22Rv1 (cell line): ENCODE data around the gene TAF10.

ENCODE experiments used
- ZFX ChIP-seq: fragments of 450-650 bp; IDR thresholded peaks from 2 replicates; pipeline ENCODE4 v1.6.1; 2017; ENCODE audit warnings: antibody characterized with exemption, borderline replicate concordance
- TF ChIP-seq, protein P1 (sequence below): fragments of 450-650 bp; IDR thresholded peaks from 2 replicates; pipeline ENCODE4 v1.5.1; 2017; ENCODE audit warnings: mild to moderate bottlenecking

DNA sequence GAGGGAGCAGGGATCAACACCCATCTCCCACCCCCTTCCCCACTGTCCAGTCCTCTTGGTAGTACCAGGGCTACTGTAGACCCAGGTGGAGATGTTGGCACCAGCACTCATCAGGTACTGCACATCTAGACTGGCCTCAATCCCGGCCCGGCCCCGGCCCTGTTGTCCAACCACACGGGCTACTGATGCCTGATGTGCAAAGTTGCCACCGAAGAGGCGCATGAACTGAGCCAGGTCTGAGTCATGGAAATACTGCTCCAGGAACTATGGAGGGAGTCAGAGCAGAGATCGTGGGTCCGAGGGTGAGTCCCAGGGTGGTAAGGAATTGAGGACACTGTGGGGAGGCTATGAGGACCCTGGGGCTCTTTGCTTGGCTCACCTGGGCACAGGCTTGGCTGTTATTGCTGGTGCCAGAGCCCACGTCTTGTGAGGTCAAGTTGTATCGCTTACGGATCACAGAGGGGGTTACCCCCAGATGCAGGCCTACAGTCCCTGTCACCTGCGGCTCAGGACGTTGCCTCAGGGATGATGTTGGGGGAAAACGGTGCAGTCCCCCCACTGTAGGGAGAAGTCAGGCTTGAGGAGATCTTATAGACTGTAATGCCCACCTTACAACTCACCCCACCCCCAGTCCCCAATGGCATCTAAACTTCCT, 4.7 kb upstream of the TAF10 start:
- TF ChIP-seq, protein P1, sequence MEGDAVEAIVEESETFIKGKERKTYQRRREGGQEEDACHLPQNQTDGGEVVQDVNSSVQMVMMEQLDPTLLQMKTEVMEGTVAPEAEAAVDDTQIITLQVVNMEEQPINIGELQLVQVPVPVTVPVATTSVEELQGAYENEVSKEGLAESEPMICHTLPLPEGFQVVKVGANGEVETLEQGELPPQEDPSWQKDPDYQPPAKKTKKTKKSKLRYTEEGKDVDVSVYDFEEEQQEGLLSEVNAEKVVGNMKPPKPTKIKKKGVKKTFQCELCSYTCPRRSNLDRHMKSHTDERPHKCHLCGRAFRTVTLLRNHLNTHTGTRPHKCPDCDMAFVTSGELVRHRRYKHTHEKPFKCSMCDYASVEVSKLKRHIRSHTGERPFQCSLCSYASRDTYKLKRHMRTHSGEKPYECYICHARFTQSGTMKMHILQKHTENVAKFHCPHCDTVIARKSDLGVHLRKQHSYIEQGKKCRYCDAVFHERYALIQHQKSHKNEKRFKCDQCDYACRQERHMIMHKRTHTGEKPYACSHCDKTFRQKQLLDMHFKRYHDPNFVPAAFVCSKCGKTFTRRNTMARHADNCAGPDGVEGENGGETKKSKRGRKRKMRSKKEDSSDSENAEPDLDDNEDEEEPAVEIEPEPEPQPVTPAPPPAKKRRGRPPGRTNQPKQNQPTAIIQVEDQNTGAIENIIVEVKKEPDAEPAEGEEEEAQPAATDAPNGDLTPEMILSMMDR: no peak
- TF ChIP-seq ZFX: no peak
